Osteocyte (in vitro differentiated cells): ENCODE measurements around the gene TPSD1. TPM values are rescaled to one million over a fixed set of nuclear protein-coding genes. Genes with fewer than 3 reads are reported as not detected.
"Not testable (repeated sequence)": the region's sequence is repeated elsewhere in the genome, so short reads cannot be mapped to it uniquely, and the experiment has no call there.

ENCODE experiments used
- DNase-seq: peaks from one replicate; pipeline ENCODE4 v3.0.0; 2021; ENCODE audit warnings: mixed read lengths; ENCODE audit not compliant: unreplicated experiment; ENCODE audit errors: extremely low spot score
- H3K27ac Mint-ChIP-seq: one replicate; pipeline ENCODE4 v1.8.0; 2021; ENCODE audit warnings: mild to moderate bottlenecking, mixed read lengths; ENCODE audit not compliant: unreplicated experiment
- H3K27me3 Mint-ChIP-seq: one replicate; pipeline ENCODE4 v1.8.0; 2021; ENCODE audit warnings: mixed read lengths; ENCODE audit not compliant: unreplicated experiment
- H3K36me3 Mint-ChIP-seq: one replicate; pipeline ENCODE4 v1.8.0; 2021; ENCODE audit warnings: mixed read lengths; ENCODE audit not compliant: unreplicated experiment
- H3K4me1 Mint-ChIP-seq: one replicate; pipeline ENCODE4 v1.8.0; 2021; ENCODE audit warnings: mixed read lengths; ENCODE audit not compliant: unreplicated experiment
- H3K4me3 Mint-ChIP-seq: one replicate; pipeline ENCODE4 v1.8.0; 2021; ENCODE audit warnings: mild to moderate bottlenecking, moderate library complexity, mixed read lengths; ENCODE audit not compliant: unreplicated experiment
- H3K9me3 Mint-ChIP-seq: one replicate; pipeline ENCODE4 v1.8.0; 2021; ENCODE audit warnings: mixed read lengths; ENCODE audit not compliant: unreplicated experiment
- total RNA-seq: library from RNA; stranded (reverse); gene quantifications from 2 replicates; pipeline ENCODE4 v1.2.1, GENCODE V29; 2021
- TF ChIP-seq, protein P1 (sequence below): fragments of 200-600 bp; sonication (generic); IDR thresholded peaks from 2 replicates; pipeline ENCODE4 v1.5.0; 2021; ENCODE audit warnings: antibody characterized with exemption, mild to moderate bottlenecking, moderate library complexity

Gene TPSD1
- total RNA-seq, 1 donor from 2014 or later, result not detected

DNA sequence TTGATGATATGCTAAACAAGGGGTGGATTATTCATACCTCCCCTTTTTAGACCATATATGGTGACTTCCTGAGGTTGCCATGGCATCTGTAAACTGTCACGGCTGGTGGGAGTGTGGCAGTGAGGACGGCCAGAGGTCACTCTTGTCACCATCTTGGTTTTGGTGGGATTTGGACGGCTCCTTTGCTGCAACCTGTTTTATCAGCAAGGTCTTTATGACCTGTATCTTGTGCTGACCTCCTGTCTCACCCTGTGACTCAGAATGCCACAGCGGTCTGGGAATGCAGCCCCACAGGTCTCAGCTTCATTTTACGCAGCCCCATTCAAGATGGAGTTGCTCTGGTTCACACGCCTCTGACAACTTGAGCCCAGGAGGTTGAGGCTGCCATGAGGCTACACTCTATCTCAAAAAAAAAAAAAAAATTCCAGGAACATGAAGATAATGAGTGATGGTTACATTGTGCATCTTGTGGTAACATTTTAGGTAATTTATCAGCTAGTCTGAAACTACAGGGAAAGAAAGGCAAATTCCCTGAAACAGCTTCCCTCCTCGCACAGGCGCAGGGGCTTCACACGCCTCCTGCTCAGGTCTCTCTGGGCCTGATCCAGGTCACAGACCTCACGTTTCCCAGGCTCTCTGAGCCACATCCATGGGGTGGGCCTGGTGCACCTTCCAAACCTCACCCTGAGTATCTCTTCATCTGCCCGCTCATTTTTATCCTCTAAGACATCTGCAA, 38.2 kb downstream of the TPSD1 start:
- Mint-ChIP-seq H3K4me1 (no peaks in the 10 kb centered on the region), H3K36me3 (no peaks in the 10 kb centered on the region), H3K4me3 (no peak overlapping the region), H3K9me3 (no peaks in the 10 kb centered on the region), H3K27me3 (peaks cover 50% of the 10 kb centered on the region), H3K27ac (no peak overlapping the region)
- TF ChIP-seq, protein P1, sequence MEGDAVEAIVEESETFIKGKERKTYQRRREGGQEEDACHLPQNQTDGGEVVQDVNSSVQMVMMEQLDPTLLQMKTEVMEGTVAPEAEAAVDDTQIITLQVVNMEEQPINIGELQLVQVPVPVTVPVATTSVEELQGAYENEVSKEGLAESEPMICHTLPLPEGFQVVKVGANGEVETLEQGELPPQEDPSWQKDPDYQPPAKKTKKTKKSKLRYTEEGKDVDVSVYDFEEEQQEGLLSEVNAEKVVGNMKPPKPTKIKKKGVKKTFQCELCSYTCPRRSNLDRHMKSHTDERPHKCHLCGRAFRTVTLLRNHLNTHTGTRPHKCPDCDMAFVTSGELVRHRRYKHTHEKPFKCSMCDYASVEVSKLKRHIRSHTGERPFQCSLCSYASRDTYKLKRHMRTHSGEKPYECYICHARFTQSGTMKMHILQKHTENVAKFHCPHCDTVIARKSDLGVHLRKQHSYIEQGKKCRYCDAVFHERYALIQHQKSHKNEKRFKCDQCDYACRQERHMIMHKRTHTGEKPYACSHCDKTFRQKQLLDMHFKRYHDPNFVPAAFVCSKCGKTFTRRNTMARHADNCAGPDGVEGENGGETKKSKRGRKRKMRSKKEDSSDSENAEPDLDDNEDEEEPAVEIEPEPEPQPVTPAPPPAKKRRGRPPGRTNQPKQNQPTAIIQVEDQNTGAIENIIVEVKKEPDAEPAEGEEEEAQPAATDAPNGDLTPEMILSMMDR, result no peak
- DNase-seq, result no peak

DNA sequence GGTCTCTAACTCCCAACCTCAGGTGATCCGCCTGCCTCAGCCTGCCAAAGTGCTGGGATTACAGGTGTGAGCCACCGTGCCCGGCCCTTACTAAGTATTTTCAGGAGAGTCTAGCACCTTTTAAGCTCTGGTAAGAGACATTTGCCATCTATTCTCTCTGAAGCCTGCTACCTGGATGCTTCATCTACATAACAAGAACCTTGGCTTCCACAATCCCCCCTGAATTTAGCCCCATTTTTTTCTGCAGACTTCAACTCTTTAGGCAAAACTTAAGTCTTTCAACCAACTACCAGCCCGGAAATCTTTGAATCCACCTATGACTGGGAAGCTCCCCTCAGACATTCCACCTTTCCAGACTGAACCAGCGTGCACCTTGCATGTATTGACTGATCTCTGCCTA, 39.6 kb downstream of the TPSD1 start:
- Mint-ChIP-seq H3K9me3 (no peaks in the 10 kb centered on the region), H3K27me3 (peaks cover 48% of the 10 kb centered on the region), H3K4me3 (no peak overlapping the region), H3K36me3 (no peaks in the 10 kb centered on the region), H3K4me1 (no peaks in the 10 kb centered on the region), H3K27ac (no peak overlapping the region)
- TF ChIP-seq, protein P1, result no peak
- DNase-seq, result no peak

DNA sequence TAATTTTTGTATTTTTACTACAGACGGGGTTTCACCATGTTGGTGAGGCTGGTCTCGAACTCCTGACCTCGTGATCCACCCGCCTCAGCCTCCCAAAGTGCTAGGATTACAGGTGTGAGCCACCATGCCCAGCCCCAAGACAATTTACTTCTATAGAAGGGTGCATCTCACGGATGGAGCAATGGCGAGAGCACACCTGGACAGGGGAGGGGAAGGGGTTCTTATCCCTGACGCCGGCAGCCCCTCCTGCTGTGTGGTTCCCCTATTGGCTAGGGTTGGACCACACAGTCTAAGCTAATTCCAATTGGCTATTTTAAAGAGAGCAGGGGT, 40.8 kb downstream of the TPSD1 start:
- H3K36me3 Mint-ChIP-seq, H3K4me1 Mint-ChIP-seq, H3K4me3 Mint-ChIP-seq, H3K27ac Mint-ChIP-seq, DNase-seq, H3K9me3 Mint-ChIP-seq: not testable (repeated sequence)
- H3K27me3 Mint-ChIP-seq, result peaks cover 40% of the 10 kb centered on the region

DNA sequence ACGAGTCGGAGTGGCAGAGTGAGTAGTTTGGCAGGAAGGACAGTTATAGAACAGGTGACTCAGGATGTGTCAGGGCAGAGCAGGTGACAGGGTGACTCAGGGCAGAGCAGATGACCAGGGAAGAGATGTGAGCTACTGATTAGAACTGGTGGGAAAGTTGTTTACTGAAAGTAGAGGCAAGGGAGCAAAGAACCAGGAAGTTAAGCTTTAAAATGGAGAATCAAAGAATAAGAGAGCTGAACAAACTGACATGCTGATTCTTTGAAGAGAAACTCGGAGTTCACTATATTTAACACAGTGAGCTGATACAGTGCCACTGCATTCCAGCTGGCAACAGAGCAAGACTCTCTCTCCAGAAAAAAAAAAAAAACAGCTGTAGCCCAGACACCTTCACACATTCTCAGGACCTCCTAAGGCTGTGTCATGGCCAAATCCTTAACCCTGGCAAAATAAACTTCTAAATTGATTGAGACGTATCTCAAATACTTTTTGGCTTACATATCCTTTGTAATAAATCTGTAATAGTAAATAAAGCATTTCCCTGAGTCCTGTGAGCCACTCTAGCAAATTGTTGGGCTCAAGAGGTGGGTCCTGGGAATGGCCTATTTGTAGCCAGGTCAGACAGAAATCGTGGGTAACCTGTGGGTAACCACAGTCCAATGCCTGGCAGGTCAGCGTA, 41.3 kb downstream of the TPSD1 start:
- Mint-ChIP-seq H3K9me3 (no peaks in the 10 kb centered on the region), H3K27me3 (peaks cover 35% of the 10 kb centered on the region), H3K4me1 (peaks cover 2% of the 10 kb centered on the region), H3K27ac (no peak overlapping the region), H3K4me3 (no peak overlapping the region), H3K36me3 (no peaks in the 10 kb centered on the region)
- TF ChIP-seq, protein P1, result no peak
- DNase-seq, result no peak

DNA sequence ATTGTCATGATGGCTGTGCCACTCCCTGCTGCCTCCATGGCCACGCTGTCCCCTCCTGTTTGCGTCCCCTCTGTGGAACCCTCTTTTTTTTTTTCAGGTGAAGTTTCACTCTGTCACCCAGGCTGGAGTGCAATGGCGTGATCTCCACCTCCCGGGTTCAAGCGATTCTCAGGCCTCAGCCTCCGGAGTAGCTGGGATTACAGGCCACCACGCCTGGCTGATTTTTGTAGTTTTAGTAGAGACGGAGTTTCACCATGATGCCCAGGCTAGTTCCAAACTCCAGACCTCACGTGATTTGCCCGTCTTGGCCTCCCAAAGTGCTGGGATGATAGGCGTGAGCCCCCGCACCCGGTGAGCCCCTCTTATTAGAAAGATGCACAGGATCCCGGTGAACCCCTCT, 42.5 kb downstream of the TPSD1 start:
- Mint-ChIP-seq H3K27ac (no peak overlapping the region), H3K4me1 (peaks cover 2% of the 10 kb centered on the region)

More for the DNA sequence above, 42.5 kb downstream of the TPSD1 start:
- H3K4me3 Mint-ChIP-seq, result no peak overlapping the region
- peaks cover 35% of the 10 kb centered on the region for H3K27me3 Mint-ChIP-seq
- TF ChIP-seq, protein P1, result no peak
- no peaks in the 10 kb centered on the region for H3K9me3 Mint-ChIP-seq
- DNase-seq, result no peak
- H3K36me3 Mint-ChIP-seq, result no peaks in the 10 kb centered on the region
